Activated CD4-positive, alpha-beta T cell treated with anti-CD3 and anti-CD28 coated beads, Interleukin-2, amount 10 ng/mL, durations not matched to agents 24 days and 14 days (primary cell): Measurements from ENCODE around the gene LRRC1. TPM values are rescaled to one million over a fixed set of nuclear protein-coding genes. Genes with fewer than 3 reads are reported as not detected.

ENCODE experiments used
- DNase-seq: peaks from one replicate; pipeline ENCODE4 v3.0.0; 2022
- H3K27ac Mint-ChIP-seq: one replicate; pipeline ENCODE4 v1.8.0; 2022; ENCODE audit warnings: mild to moderate bottlenecking, mixed read lengths
- H3K27me3 Mint-ChIP-seq: one replicate; pipeline ENCODE4 v1.8.0; 2022; ENCODE audit warnings: mixed read lengths
- H3K36me3 Mint-ChIP-seq: one replicate; pipeline ENCODE4 v1.8.0; 2022; ENCODE audit warnings: low read depth, mild to moderate bottlenecking, mixed read lengths
- H3K4me1 Mint-ChIP-seq: one replicate; pipeline ENCODE4 v1.8.0; 2021; ENCODE audit warnings: mixed read lengths
- H3K4me3 Mint-ChIP-seq: one replicate; pipeline ENCODE4 v1.8.0; 2022; ENCODE audit warnings: mild to moderate bottlenecking, moderate library complexity, mixed read lengths
- H3K9me3 Mint-ChIP-seq: one replicate; pipeline ENCODE4 v1.8.0; 2021; ENCODE audit warnings: mixed read lengths
- intact Hi-C: fragments of 100-400 bp; cut with micrococcal nuclease; formaldehyde crosslinking; loops from one replicate; pipeline ENCODE4 v1.15.1; 2023
- total RNA-seq: library from RNA; stranded (reverse); gene quantifications from 2 replicates; pipeline ENCODE4 v1.2.3, GENCODE V29; 2022

LRRC1 gene
- total RNA-seq, 1 donor from 2014 or later: 2.7 TPM

DNA sequence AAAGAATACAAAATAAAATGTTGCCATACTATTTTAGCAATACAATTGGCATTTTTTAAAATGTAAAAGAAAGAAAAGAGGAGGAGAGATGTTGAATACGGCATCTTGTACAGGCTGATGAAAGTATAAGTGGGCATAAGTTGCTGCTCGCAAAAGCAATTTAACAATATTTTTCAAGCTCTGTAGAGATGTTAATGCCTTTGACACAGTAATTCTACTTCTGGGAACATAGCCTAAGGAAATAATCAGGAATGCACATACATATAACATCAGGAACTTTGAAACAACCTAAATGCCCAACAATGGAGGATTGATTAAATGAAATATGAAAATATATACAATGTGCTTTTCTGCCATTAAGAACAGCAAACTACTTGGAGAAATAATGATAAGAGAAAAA lies 80.2 kb downstream of the LRRC1 start:
- no peak for DNase-seq
- Mint-ChIP-seq H3K4me3 (no peak overlapping the region), H3K4me1 (no peaks in the 10 kb centered on the region), H3K36me3 (no peaks in the 10 kb centered on the region), H3K27ac (no peak overlapping the region), H3K9me3 (no peaks in the 10 kb centered on the region), H3K27me3 (peaks cover 2% of the 10 kb centered on the region)
- intact Hi-C loops: no loop called here

DNA sequence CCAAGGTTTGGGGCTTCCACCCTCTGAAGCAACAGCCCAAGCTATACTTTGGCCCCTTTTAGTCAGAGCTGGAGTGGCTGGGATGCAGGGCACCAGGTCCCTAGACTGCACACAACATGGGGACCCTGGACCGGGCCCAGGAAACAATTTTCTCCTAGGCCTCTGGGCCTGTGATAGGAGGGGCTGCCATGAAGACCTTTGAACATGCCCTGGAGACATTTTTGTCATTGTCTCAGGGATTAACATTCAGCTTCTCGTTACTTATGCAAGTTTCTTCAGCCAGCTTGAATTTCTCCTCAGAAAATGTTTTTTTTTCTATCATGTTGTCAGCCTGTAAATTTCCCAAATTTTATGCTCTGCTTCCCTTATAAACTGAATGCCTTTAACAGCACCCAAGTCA lies 82.3 kb downstream of the LRRC1 start:
- no peaks in the 10 kb centered on the region for H3K4me1 Mint-ChIP-seq
- H3K27me3 Mint-ChIP-seq: no peaks in the 10 kb centered on the region
- H3K4me3 Mint-ChIP-seq: no peak overlapping the region
- no peak for DNase-seq
- no peaks in the 10 kb centered on the region for H3K36me3 Mint-ChIP-seq
- H3K9me3 Mint-ChIP-seq: no peaks in the 10 kb centered on the region
- intact Hi-C loops: no loop called here
- no peak overlapping the region for H3K27ac Mint-ChIP-seq

DNA sequence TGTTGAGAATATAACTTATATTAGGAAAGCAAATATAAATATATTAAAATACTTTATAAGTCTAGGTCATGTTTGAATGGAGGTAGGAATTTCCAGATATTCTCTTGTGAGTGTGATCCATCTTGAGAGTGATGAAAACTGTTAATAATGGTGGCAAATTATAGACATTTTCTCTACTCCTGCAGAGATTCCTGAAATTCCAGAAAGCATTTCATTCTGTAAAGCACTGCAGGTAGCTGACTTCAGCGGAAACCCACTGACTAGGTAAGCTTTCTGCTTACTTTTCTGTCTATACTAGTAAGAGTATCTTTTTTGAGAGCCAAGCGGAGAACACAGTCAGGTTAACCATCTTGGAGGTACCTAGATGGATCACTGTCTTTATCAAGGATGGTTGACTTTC lies 84.0 kb downstream of the LRRC1 start:
- Mint-ChIP-seq H3K36me3 (no peaks in the 10 kb centered on the region), H3K27me3 (no peaks in the 10 kb centered on the region), H3K27ac (no peak overlapping the region), H3K4me3 (no peak overlapping the region), H3K4me1 (no peaks in the 10 kb centered on the region), H3K9me3 (no peaks in the 10 kb centered on the region)
- intact Hi-C loops: no loop called here
- no peak for DNase-seq

DNA sequence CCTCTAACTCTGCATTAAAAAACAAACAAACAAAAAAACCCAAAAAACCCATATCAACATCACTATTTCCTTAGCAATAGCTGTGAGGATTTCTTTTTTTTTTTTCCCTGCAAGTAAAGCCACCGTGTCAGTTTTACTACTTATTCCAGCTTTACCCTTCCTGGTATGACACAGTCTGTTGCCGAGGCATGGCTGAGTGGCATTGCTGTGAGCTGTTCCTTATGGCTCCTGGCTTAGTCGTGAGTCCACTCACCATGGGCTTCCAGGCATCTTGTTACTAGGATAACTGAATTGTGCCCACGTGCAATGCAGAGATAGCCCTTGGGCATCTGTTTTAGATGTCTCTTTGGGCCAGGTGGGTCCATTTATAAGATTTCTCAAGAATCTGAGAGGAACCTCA lies 84.8 kb downstream of the LRRC1 start:
- H3K36me3 Mint-ChIP-seq: peaks cover 2% of the 10 kb centered on the region
- intact Hi-C loops: no loop called here
- H3K9me3 Mint-ChIP-seq: no peaks in the 10 kb centered on the region
- H3K27me3 Mint-ChIP-seq: no peaks in the 10 kb centered on the region
- no peaks in the 10 kb centered on the region for H3K4me1 Mint-ChIP-seq
- no peak overlapping the region for H3K27ac Mint-ChIP-seq
- no peak overlapping the region for H3K4me3 Mint-ChIP-seq
- DNase-seq: no peak

DNA sequence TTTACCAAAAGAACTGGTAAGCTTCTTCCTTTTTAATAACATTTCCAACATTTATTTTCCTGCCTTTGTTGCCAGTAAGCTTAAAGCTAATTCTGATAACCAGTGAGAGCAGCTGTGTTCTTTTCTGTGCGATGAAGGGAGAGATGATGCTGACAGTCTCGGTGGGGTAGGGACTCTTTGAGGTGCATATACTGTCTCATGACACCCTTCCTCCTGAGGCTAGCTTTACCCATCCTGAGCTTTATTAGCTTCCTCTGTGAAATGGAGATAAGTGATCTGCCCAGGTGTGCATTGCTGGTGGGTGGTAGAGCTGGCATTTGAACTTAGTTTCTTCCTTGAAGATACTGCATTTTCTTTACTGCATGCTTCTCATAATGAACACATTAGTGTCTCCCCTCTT lies 92.5 kb downstream of the LRRC1 start:
- Mint-ChIP-seq H3K27me3 (no peaks in the 10 kb centered on the region), H3K4me3 (no peak overlapping the region), H3K36me3 (peaks cover 2% of the 10 kb centered on the region), H3K9me3 (no peaks in the 10 kb centered on the region), H3K4me1 (no peaks in the 10 kb centered on the region), H3K27ac (no peak overlapping the region)
- DNase-seq: no peak
- intact Hi-C loops: no loop called here

DNA sequence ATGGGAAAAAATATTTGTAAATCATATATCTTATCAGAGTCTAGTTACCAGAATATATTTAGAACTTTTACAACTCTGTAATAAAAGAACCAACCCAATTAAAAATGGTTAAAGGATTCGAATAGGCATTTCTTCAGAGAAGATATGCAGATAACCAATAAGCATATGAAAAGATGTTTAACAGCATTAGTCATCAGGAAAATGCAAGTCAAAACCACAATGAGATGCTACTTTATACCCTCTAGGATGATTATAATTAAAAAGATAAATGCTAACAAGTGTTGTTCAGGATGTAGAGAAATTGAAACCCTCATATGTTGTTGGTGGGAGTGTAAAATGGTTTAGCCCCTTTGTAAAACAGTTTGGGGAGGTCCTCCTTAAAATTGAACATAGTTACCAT lies 94.1 kb downstream of the LRRC1 start:
- H3K4me1 Mint-ChIP-seq: no peaks in the 10 kb centered on the region
- intact Hi-C loops: no loop called here
- no peak for DNase-seq
- H3K27ac Mint-ChIP-seq: no peak overlapping the region
- no peaks in the 10 kb centered on the region for H3K27me3 Mint-ChIP-seq
- no peaks in the 10 kb centered on the region for H3K9me3 Mint-ChIP-seq
- no peak overlapping the region for H3K4me3 Mint-ChIP-seq
- H3K36me3 Mint-ChIP-seq: peaks cover 1% of the 10 kb centered on the region

DNA sequence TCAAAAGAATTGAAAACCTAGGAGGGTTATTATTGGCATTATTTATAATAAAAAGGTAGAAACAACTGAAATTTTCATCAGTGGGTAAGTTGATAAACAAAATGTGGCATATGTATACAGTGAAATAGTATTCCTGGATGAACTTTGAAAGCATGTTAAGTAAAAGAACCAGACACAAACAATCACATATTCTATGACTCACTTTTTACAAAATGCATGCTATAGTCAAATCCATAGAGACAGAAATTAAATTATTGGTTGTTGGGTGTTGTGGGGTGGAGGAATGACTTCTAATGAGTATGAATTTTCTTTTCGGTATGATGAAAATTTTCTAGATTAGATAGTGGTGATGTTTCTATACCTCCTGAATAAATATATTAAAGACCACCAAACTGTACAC lies 94.6 kb downstream of the LRRC1 start:
- no peak overlapping the region for H3K27ac Mint-ChIP-seq
- peaks cover 3% of the 10 kb centered on the region for H3K4me1 Mint-ChIP-seq
- DNase-seq: no peak
- intact Hi-C loops: no loop called here
- H3K4me3 Mint-ChIP-seq: no peak overlapping the region
- H3K36me3 Mint-ChIP-seq: no peaks in the 10 kb centered on the region
- H3K27me3 Mint-ChIP-seq: no peaks in the 10 kb centered on the region
- no peaks in the 10 kb centered on the region for H3K9me3 Mint-ChIP-seq

DNA sequence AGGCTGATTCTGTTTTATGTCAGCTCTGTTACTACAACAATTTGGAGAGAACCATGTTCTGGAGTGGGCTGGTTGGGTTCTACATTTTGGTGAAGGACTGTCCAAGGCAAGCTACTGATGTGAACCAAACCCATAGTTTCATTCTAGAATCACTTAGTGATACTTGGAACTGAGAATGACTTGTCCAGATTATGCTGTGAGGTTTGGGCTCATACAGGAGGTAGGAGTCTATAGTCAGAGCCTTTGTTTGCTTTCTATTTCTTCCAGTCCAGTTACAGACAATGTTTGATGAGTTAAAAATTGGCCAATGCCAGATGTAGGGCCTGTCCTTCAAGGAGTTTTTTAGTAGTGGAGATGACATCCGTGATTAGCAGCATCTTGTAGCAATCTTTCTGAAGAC lies 97.9 kb downstream of the LRRC1 start:
- Mint-ChIP-seq H3K9me3 (no peaks in the 10 kb centered on the region), H3K4me3 (no peak overlapping the region), H3K27ac (no peak overlapping the region), H3K27me3 (no peaks in the 10 kb centered on the region), H3K36me3 (no peaks in the 10 kb centered on the region), H3K4me1 (peaks cover 3% of the 10 kb centered on the region)
- intact Hi-C loops: no loop called here
- no peak for DNase-seq

DNA sequence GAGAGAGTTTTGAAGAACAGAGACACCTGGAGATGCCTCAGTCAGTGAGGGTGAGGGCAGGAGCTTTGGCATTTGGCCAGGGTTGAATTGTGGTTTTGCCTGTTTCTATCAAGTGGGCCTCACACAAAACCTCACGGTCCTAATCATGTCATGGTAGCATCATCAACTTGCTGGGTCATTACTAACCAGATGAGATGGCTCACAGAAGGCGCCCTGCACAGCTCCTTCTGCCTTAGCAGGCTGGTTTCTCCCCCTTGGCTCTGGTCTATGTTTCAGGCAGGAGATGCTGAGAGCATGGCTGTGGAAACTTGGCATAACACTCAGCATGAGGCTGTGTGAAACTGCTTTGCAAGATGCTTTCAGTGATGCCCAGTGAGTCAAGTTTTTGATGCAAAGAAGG lies 99.3 kb downstream of the LRRC1 start:
- no peaks in the 10 kb centered on the region for H3K27me3 Mint-ChIP-seq
- no peaks in the 10 kb centered on the region for H3K36me3 Mint-ChIP-seq
- H3K4me3 Mint-ChIP-seq: no peak overlapping the region
- peaks cover 3% of the 10 kb centered on the region for H3K4me1 Mint-ChIP-seq
- DNase-seq: no peak
- no peaks in the 10 kb centered on the region for H3K9me3 Mint-ChIP-seq
- no peak overlapping the region for H3K27ac Mint-ChIP-seq
- intact Hi-C loops: no loop called here

DNA sequence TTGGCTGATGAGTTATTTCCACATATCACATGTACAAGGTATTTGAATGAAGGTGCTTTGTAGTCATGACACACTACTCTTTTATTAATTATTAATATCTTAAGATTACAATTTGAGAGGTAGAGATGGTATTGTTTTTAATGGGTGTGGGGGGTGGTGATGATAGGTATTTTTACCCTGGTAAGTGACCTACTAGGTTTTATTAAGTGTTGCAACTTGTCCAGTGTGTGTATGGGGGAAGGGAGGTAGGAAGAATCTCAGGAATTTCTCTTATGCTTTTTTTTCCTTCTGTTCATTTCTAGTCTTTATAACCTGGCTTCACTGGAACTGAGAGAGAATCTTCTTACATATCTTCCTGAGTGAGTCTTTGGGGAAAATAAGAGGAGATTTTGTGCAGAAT lies 101.4 kb downstream of the LRRC1 start:
- no peaks in the 10 kb centered on the region for H3K27me3 Mint-ChIP-seq
- no peak for DNase-seq
- H3K4me1 Mint-ChIP-seq: peaks cover 3% of the 10 kb centered on the region
- H3K9me3 Mint-ChIP-seq: no peaks in the 10 kb centered on the region
- intact Hi-C loops: no loop called here
- no peak overlapping the region for H3K4me3 Mint-ChIP-seq
- no peaks in the 10 kb centered on the region for H3K36me3 Mint-ChIP-seq
- H3K27ac Mint-ChIP-seq: no peak overlapping the region

DNA sequence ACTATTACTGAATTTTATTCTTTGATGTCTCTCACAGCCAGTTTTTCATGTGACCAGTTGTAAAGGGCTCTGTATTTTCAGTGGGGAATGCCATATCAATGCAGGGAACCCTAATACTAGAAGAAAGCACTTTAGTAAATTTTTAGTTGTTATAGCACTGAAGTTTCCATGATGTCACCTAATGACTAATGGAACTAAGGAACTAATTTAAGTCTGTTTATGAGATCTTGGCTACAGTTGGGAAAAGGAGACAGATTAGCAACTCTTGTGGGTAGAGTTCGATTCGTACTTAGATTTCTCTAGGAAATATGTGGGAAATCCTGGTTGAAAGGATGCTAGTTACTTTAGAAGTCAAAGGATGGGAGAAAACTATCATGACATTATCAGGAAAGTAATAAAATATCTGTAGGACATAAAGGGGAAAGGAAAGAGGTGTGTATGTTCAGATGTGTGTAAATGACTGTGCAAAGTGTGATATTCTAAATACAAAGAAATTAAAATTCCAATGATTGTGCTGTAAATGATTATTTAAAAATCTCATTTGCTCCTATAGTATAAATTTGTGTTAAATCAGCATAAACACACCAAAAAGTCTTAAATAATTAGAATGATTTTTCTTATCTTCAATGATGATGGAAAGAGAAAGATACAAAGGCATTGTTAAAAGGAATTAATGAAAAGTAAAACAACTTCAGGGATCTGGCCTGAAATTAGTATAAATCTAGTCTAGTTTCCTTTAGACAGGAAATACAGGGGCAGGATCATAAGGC lies 103.4 kb downstream of the LRRC1 start:
- Mint-ChIP-seq H3K27me3 (no peaks in the 10 kb centered on the region), H3K27ac (no peak overlapping the region)

DNA sequence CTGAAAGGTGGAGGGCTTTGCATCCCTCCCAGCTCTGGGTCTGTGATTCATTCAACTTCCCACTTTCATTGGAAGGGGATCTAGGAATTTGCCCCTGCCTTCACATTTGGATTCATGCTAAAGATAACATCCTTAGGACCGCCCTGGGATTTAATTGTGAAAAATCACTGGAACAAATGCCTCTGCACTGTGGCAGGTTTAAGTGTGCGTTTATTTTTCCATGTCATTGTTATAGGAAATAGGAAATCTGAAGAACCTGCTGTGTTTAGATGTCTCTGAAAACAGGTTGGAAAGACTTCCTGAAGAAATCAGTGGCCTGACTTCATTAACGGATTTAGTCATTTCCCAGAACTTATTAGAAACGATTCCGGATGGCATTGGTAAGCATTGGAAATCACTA lies 104.7 kb downstream of the LRRC1 start:
- no peaks in the 10 kb centered on the region for H3K27me3 Mint-ChIP-seq
- H3K4me1 Mint-ChIP-seq: no peaks in the 10 kb centered on the region
- H3K9me3 Mint-ChIP-seq: no peaks in the 10 kb centered on the region
- no peak for DNase-seq
- no peaks in the 10 kb centered on the region for H3K36me3 Mint-ChIP-seq
- H3K4me3 Mint-ChIP-seq: no peak overlapping the region
- intact Hi-C loops: no loop called here
- H3K27ac Mint-ChIP-seq: no peak overlapping the region

More for the DNA sequence above, 103.4 kb downstream of the LRRC1 start:
- DNase-seq: no peak
- H3K4me3 Mint-ChIP-seq: no peak overlapping the region
- H3K36me3 Mint-ChIP-seq: no peaks in the 10 kb centered on the region
- intact Hi-C loops: no loop called here
- H3K4me1 Mint-ChIP-seq: peaks cover 3% of the 10 kb centered on the region
- no peaks in the 10 kb centered on the region for H3K9me3 Mint-ChIP-seq

DNA sequence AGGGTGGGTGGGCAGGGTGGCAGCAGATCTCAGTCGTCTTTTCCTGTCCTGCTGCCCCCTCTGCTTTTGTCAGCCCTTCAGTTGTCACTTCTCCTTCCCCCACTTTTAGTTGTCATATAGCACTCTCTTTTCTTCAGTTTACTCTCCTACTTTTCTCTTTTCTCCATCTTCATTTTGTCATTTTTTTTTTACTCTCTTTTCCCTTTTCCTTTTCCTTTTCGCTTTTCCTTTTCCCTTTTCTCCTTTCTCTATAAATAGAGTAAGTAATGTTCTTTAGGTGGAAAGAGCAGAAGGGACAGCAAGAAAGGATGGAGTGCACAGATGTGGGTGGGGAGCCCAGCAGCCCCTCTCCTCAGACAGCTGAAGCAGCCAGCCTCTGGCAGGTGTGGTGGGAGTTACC lies 108.6 kb downstream of the LRRC1 start:
- no peaks in the 10 kb centered on the region for H3K27me3 Mint-ChIP-seq
- DNase-seq: no peak
- H3K27ac Mint-ChIP-seq: no peak overlapping the region
- intact Hi-C loops: no loop called here
- H3K9me3 Mint-ChIP-seq: no peaks in the 10 kb centered on the region
- no peaks in the 10 kb centered on the region for H3K4me1 Mint-ChIP-seq
- peaks cover 2% of the 10 kb centered on the region for H3K36me3 Mint-ChIP-seq
- no peak overlapping the region for H3K4me3 Mint-ChIP-seq

DNA sequence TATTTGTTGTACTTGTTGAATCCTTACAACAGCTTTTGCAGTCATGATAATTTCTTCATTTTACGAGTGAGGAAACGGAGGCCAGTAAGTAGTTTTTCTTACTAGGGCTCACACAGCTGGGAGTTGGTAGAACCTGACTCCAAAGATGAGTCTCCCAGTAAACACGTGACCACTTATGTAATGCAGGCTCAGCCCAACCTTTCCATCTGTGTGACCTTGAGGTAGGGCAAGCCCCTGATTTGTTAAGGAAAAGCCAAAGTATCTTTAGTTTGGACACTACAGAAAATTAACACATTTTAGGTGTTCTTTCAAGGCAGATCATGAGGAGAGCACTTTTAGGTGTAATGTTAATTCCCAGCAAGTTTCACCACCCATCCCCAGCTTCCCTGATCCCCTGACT lies 111.3 kb downstream of the LRRC1 start:
- no peaks in the 10 kb centered on the region for H3K27me3 Mint-ChIP-seq
- intact Hi-C loops: no loop called here
- no peak overlapping the region for H3K27ac Mint-ChIP-seq
- no peaks in the 10 kb centered on the region for H3K4me1 Mint-ChIP-seq
- H3K9me3 Mint-ChIP-seq: no peaks in the 10 kb centered on the region
- peaks cover 2% of the 10 kb centered on the region for H3K36me3 Mint-ChIP-seq
- DNase-seq: no peak
- no peak overlapping the region for H3K4me3 Mint-ChIP-seq

DNA sequence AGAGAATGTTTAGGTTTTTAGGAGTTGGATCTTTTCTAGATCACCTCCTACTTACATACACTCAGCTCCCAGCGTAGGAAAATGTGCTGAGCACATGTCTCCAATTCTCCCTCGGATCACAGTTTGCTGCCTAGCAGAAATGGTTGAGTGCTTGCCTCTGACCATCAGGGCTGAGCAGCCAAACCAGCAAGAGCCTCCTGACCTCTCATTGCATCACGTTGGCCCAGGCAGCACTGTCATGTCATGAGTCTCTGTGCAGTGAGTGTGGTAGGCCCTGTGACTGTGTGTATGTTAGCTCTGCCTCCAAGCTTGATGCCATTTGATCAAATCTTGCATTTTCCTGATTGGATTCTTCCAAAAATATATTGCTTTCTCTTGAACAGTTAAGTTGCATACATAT lies 112.0 kb downstream of the LRRC1 start:
- Mint-ChIP-seq H3K9me3 (no peaks in the 10 kb centered on the region), H3K27ac (no peak overlapping the region), H3K4me1 (no peaks in the 10 kb centered on the region), H3K27me3 (no peaks in the 10 kb centered on the region), H3K4me3 (no peak overlapping the region), H3K36me3 (peaks cover 2% of the 10 kb centered on the region)
- intact Hi-C loops: no loop called here
- DNase-seq: no peak
